Transverse colon (tissue), 4 donors: ENCODE measurements around the gene OR4F15. TPM values are rescaled to one million over a fixed set of nuclear protein-coding genes. Genes with fewer than 3 reads are reported as not detected.

Source experiments
- DNase-seq: peaks from one replicate; pipeline ENCODE4 v3.0.0-alpha.2; 2019
- H3K27ac ChIP-seq, 4 donors: fragments of 200-600 bp; sonication (generic); 2 replicates each; pipeline ENCODE4 v1.5.1; 2016 to 2018; ENCODE audit warnings: inconsistent platforms in 4 of 4
- H3K27me3 ChIP-seq: fragments of 200-600 bp; sonication (generic); 2 replicates; pipeline ENCODE4 v1.5.1; 2017; ENCODE audit warnings: inconsistent platforms
- H3K36me3 ChIP-seq, 4 donors: fragments of 200-600 bp; sonication (generic); 2 replicates each; pipeline ENCODE4 v1.5.1; 2017 to 2019; ENCODE audit warnings: inconsistent platforms in 4 of 4
- H3K4me1 ChIP-seq, 4 donors: fragments of 200-600 bp; sonication (generic); 2 replicates each; pipeline ENCODE4 v1.5.1; 2017 to 2020; ENCODE audit warnings: inconsistent platforms in 4 of 4
- H3K4me3 ChIP-seq, 4 donors: fragments of 200-600 bp; sonication (generic); 1 replicate in 1 of 4; 2 replicates in 3 of 4; pipeline versions ENCODE4 v1.5.1 to v1.6.1; 2017 to 2019; ENCODE audit warnings: inconsistent platforms in 4 of 4
- H3K9me3 ChIP-seq, 2 donors: fragments of 200-600 bp; sonication (generic); 2 replicates each; pipeline ENCODE4 v1.5.1; 2017 to 2019; ENCODE audit warnings: inconsistent platforms in 2 of 2
- EP300 ChIP-seq: sonication (generic); formaldehyde crosslinking; IDR thresholded peaks from one replicate; pipeline ENCODE4 v1.6.1; 2017; ENCODE audit warnings: antibody characterized with exemption, low read depth
- POLR2A ChIP-seq: fragments of 450-650 bp; IDR thresholded peaks from one replicate; pipeline ENCODE4 v1.6.1; 2016; ENCODE audit warnings: antibody characterized with exemption, mild to moderate bottlenecking, moderate library complexity
- POLR2AphosphoS5 ChIP-seq, 3 donors: sonication (generic); formaldehyde crosslinking; IDR thresholded peaks; one replicate each; pipeline ENCODE4 v1.6.1; 2016; ENCODE audit warnings: antibody characterized with exemption in 3 of 3
- WGBS, 2 donors: methylation state at CpG; one replicate each; pipeline ENCODE4 v1.1.5; 2018; ENCODE audit warnings: low coverage in 1 of 2; 5-methylcytosine and 5-hydroxymethylcytosine counted together
- in situ Hi-C, 4 donors: fragments of 200-750 bp; cut with MboI; loops; one replicate each; pipeline versions ENCODE4 v1.15.0 to v1.15.1; 2017; ENCODE audit warnings: low sequenced_read_pairs in 3 of 4, low pct_ligation_motif_present in 1 of 4, low pct_unique_long_range_greater_than_20kb in 1 of 4
- intact Hi-C: fragments of 100-400 bp; cut with DNase I; formaldehyde crosslinking; loops from one replicate; pipeline ENCODE4 v1.15.1; 2023; ENCODE audit warnings: low total_unique reads
- small RNA-seq, 4 donors: library from RNA; depleted of rRNA; stranded (forward); fragments of <200 nt; gene quantifications; one replicate each; pipeline ENCODE3, GENCODE V24; 2016
- total RNA-seq, 4 donors: library from RNA; depleted of rRNA; stranded (reverse); fragments of >200 nt; gene quantifications; one replicate each; pipeline ENCODE4 v1.1.0, GENCODE V29; 2016
- TF ChIP-seq, protein P1 (sequence below), 5 experiments: fragments of 200-600 bp in 3 of 5; fragments of 450-650 bp in 2 of 5; sonication (generic) in 3 of 5; IDR thresholded peaks; 1 replicate in 2 of 5; 2 replicates in 3 of 5; pipeline ENCODE4 v1.5.1; 2016 to 2017; ENCODE audit warnings: antibody characterized with exemption in 5 of 5, inconsistent platforms in 3 of 5, mild to moderate bottlenecking in 2 of 5, moderate library complexity in 1 of 5

OR4F15 gene
- total RNA-seq, 4 donors from 2014 or later: not detected

GRCh38 chr15:101841656-101842055, 29.7 kb downstream of the OR4F15 start:
- Histone ChIP-seq H3K9me3 (no peaks in the 10 kb centered on the region), H3K27me3 (peaks cover 41% of the 10 kb centered on the region), H3K4me3 (no peak overlapping the region), H3K4me1 (no peaks in the 10 kb centered on the region), H3K27ac (no peak overlapping the region), H3K36me3 (no peaks in the 10 kb centered on the region)
- WGBS, 2 donors: 60 to 75% methylated on average over 1 to 3 of the region's 3 CpGs
- TF ChIP-seq POLR2AphosphoS5 (IDR thresholded peaks at IDR 0.05): no peak
- TF ChIP-seq POLR2A: no peak
- TF ChIP-seq, protein P1, sequence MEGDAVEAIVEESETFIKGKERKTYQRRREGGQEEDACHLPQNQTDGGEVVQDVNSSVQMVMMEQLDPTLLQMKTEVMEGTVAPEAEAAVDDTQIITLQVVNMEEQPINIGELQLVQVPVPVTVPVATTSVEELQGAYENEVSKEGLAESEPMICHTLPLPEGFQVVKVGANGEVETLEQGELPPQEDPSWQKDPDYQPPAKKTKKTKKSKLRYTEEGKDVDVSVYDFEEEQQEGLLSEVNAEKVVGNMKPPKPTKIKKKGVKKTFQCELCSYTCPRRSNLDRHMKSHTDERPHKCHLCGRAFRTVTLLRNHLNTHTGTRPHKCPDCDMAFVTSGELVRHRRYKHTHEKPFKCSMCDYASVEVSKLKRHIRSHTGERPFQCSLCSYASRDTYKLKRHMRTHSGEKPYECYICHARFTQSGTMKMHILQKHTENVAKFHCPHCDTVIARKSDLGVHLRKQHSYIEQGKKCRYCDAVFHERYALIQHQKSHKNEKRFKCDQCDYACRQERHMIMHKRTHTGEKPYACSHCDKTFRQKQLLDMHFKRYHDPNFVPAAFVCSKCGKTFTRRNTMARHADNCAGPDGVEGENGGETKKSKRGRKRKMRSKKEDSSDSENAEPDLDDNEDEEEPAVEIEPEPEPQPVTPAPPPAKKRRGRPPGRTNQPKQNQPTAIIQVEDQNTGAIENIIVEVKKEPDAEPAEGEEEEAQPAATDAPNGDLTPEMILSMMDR (IDR thresholded peaks at IDR 0.05): no peak
- no peak for TF ChIP-seq EP300
- no peak for DNase-seq
- in situ Hi-C loops (no loop called here), intact Hi-C loops (no loop called here)

DNA sequence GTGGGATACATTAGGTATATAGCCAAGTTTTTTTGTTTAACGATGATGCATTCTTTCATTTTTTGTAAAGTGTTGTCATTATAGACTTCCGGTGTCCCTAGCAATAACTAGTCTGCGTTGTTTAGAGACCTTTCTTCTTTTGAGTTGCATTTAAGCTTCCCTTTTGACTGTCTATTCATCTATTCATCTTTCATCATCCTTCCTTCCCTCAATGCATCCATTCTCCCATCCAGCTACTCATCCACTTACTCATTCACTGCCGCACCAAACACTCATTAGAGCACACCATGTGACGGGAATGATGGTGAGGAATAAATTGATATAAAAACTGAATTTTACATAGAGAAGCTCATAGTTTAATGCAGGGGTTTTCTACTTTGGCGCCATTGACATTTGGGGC, 32.9 kb downstream of the OR4F15 start:
- WGBS, 2 donors: 72 to 80% methylated on average over 6 of the region's 6 CpGs
- Histone ChIP-seq H3K36me3 (no peaks in the 10 kb centered on the region), H3K27me3 (peaks cover 54% of the 10 kb centered on the region), H3K4me3 (no peak overlapping the region), H3K27ac (no peak overlapping the region), H3K9me3 (no peaks in the 10 kb centered on the region), H3K4me1 (no peaks in the 10 kb centered on the region)
- DNase-seq: no peak
- in situ Hi-C loops: no loop called here
- TF ChIP-seq POLR2AphosphoS5 (IDR thresholded peaks at IDR 0.05) (no peak), EP300 (no peak), POLR2A (no peak)
- TF ChIP-seq, protein P1 (IDR thresholded peaks at IDR 0.05): no peak
- intact Hi-C loops: no loop called here

DNA sequence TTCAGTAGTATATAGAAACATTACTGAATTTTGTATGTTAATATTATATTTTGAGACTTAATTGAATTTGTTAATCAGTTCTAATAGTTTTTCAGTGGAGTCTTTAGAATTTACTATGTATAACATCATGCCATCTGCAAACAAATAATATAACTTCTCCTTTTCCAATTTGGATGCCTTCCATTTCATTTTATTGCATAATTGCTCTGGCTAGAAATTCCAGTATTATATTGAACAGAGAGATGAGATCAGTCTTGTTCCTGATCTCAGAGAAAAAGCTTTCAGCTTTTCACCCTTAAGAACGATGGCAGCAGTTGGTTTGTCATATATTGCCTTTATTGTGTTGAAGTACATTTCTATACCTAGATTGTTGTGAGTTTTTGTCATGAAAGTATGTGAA, 40.4 kb downstream of the OR4F15 start:
- Histone ChIP-seq H3K27me3 (peaks cover 12% of the 10 kb centered on the region), H3K27ac (no peak overlapping the region), H3K36me3 (no peaks in the 10 kb centered on the region), H3K4me3 (no peak overlapping the region), H3K9me3 (no peaks in the 10 kb centered on the region), H3K4me1 (peaks cover 0 to 8% (median 0%) of the 10 kb centered on the region in 4 donors)
- no peak for TF ChIP-seq EP300
- TF ChIP-seq, protein P1 (IDR thresholded peaks at IDR 0.05): no peak
- TF ChIP-seq POLR2AphosphoS5 (IDR thresholded peaks at IDR 0.05): no peak
- no peak for TF ChIP-seq POLR2A
- in situ Hi-C loops: no loop called here
- intact Hi-C loops: no loop called here
- DNase-seq: no peak
- WGBS, 2 donors: 55 to 67% methylated on average over 1 of the region's 1 CpG

Small RNAs within 50 kb of the gene (small RNA-seq; reads per million reads assigned to genes)
- 0 reads per million in 4 donors for gene RN7SL209P

Other genes starting within 250 kb of the OR4F15 start
- gene TM2D3, start 159.8 kb upstream of the OR4F15 start, total RNA-seq: 10 to 100 TPM; 13.8 to 46.4 (median 33.6) TPM
- gene TARS3, start 87.7 kb upstream of the OR4F15 start, total RNA-seq: 10 to 100 TPM; 11.7 to 55.7 (median 15.0) TPM
- not detected for gene OR4F6, start 8.7 kb upstream of the OR4F15 start, total RNA-seq